GM18505 (cell line): ENCODE results near the gene TBC1D5.

Source experiments
- ATAC-seq: cut with Tn5 transposase; IDR thresholded peaks from one replicate; pipeline ENCODE4 v1.9.1; 2021; ENCODE audit not compliant: unreplicated experiment
- POLR2A ChIP-seq: IDR thresholded peaks from 4 replicates; pipeline ENCODE4 v1.6.1; 2011; ENCODE audit warnings: borderline replicate concordance; ENCODE audit not compliant: insufficient read depth, insufficient read length; ENCODE audit errors: extremely low read depth

TBC1D5 gene

DNA sequence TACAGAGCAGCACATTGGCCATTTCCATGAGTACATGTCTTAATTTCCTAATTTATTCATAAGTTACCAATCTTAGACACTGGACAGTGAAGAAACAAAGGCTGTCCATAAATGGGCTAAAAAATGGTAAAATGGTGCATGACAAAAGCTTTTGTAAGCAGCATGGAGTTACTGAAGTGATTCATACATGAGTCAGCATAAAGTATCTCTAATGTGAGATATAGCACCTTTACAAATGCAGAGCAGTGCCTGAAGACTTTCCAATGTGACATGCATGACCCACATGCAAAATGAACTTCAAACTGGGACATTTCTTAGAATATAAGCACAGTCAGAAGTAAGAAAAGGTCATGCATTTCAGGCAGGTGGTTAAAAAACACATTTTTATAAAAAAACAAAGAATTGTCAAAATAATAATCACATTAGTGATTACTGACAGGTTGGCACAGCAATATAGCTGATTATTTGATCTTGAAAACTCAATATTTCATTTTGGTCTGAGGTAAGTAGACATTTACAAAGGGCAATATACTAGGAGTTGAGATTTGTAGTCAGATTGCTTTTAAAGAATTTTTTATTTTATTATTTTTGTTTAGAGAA lies 558.4 kb downstream of the TBC1D5 start:
- TF ChIP-seq POLR2A: no peak
- no peak for ATAC-seq

DNA sequence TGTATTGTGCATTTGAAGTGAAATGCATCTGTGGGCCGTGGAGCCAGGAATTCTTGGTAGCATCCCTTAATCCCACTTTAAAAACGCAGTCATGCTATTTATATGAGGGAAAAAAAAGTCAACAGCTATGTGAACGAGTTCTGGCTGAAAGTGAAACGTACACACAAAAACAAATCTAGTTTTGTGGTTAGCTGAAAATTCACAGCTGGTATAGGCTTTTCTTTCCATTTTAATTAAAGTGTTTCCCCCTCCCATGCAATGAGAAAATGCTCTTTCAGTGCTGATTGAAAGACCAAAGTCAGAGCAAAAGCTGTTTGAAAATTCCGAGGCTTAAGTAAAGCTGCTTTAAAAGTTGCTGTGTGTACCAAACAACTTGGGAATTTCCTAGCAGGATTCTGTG lies 560.3 kb downstream of the TBC1D5 start:
- ATAC-seq: peak; percentile 59
- TF ChIP-seq POLR2A: no peak

DNA sequence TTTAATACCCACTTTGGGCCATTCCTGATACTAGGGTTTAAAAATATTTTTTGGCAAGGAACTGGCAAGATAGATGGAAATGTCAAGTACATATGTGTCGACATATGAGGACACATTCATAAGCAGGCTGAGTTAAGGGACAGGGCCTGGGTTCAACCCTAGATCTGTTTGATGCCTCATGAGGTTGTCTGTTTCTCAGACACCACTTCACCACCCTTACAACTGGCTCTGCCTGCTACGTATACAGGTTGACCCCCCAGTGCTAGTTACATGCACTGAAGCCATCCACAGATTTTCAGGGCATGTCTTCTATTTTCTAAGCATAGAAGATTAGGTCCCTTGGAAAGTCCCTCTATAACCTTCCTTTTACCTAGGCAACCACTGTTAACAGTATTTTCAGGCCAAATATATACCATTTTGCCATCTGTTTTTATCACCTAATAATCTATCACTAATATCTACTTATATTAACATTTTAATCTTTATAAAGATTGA lies 561.0 kb downstream of the TBC1D5 start:
- ATAC-seq: no peak
- TF ChIP-seq POLR2A: no peak

DNA sequence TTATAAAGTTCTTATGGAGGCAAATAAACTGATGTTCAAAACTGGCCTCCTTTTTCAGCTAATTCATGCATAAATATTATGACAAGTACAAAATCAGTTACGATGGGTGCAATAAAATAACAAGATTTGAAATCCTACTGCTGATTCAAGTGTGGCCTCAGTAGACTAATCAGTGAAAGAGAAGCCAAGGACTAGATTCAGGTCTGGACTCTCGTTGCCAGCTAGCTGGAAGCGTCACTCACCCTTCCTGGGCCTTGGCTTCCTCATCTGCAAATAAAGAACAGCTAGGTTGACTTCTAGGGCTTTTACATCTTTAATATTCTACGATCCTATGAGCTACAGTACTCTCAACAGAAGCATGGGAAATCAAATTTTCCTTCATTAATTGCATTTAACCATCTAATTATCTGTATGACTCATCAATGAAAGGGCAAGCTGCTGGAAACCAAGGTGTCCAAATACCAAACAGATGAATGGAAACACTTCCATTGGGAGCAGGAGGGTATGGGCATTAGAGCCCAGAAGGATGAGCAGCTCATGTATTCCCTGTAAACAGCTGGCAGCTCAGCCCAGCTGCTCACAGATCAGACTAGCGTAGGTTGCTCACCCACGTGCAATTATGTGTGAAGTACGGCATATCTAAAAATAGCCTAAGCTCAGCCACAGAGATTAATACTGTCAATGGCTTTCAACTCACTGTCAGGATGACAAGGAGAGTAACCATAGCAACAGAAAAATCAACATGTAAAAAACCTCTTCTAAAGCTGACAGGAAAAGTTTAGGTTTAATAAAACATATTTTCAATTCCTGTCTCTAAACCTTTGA lies 562.8 kb downstream of the TBC1D5 start:
- no peak for TF ChIP-seq POLR2A
- peak; percentile 46 for ATAC-seq

DNA sequence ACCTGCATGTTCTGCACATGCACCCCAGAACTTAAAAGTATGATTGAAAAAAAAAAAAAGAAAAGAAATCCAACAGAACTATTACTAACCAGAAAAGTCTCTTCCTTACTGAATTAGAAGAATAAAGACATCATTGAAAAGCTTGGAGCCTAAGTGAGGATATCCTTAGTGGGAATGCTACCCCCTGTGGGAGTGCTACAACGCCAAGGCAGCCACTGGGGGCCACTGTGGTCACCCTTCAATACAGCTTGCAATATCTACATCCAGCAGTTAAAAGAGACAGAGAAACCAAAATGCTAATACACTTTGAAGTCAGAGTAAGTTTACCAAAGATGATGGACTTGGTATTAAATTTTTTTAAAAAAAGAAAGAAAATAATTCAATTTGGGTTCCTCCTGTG lies 565.7 kb downstream of the TBC1D5 start:
- no peak for TF ChIP-seq POLR2A
- no peak for ATAC-seq

DNA sequence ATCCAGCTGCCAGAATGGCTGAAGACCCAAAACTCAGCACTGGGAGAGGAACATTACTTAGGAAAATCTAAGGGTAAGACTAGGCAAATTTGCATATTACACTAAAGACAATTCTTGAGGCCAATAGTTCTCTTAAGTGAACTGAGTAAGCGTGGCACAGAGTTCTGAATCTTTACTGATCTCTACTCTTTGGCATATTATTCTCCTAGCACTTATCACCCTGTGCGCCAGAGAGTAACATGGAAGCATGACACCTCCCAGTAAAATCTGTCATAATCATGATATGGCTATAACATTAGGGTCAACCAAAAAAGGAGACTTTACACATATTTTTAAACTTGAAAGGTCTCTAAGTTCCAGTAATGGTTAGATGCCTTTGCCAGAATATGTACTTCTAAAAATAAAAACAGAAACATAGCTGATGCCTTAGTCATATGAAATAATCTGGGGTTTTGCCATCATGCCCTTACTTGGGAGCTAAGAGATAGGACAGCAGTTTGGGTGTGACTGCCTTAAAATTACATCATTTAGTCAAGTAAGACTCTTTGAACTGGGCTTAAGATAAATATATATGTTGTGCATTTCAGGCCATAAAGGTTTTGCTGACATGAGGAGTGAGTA lies 567.1 kb downstream of the TBC1D5 start:
- ATAC-seq: no peak
- no peak for TF ChIP-seq POLR2A

DNA sequence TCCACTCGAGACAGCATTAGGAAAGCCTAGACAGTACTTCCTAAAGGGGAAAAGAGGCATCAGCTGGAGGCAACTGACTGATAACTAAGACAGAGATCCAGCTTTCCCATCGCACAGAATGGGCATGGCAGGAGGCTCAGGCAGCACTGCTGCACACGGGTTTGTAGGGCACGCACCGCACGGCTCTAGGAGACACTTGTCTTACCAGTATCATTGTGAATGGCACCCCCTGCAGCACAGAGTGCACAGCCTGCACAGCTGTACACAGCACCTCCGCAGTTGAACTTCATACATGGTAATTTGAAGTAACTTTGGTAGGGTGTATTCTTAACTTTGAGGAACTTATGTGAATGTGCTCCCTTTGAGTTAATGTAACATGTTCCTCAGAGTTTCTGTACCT lies 576.1 kb downstream of the TBC1D5 start:
- ATAC-seq: no peak
- no peak for TF ChIP-seq POLR2A

DNA sequence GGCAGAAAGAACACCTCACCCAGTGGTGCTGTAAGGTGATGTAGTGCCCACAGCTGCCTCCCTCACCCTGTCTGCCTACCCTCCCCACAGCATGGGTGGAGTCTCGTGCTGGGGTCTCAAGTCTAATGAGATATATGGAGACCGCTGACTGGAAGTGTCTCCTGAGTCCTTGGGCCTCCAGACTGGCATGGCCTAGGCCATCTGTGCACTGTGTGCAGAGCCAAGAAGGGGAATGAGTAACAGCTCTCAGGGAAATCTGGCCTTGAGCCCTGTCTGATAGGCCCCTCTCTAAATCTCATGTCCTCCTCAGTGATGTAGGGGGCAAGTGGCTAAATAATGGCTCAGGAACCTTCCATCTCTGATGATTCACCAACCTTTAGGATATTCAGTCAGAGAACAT lies 580.3 kb downstream of the TBC1D5 start:
- no peak for TF ChIP-seq POLR2A
- no peak for ATAC-seq

DNA sequence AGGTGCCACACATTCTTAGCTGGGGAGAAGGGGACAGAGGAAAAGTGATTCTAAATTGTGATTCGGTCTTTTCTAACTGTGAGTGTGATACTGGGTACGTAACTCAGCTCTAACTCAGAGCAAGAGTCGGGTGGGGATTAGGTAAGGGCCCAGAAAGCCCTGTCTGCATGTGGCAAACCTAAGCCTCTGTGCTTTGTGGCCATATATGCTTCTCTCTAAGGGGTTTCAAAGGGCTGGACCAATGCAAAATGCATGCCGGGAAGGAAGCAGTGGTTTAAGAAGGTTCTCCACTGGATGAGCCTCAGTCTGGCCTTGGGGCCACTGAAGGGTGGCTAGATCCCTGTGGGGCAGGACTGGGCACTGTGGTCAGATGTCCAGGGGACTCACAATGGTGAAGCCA lies 581.8 kb downstream of the TBC1D5 start:
- TF ChIP-seq POLR2A: no peak
- ATAC-seq: no peak

DNA sequence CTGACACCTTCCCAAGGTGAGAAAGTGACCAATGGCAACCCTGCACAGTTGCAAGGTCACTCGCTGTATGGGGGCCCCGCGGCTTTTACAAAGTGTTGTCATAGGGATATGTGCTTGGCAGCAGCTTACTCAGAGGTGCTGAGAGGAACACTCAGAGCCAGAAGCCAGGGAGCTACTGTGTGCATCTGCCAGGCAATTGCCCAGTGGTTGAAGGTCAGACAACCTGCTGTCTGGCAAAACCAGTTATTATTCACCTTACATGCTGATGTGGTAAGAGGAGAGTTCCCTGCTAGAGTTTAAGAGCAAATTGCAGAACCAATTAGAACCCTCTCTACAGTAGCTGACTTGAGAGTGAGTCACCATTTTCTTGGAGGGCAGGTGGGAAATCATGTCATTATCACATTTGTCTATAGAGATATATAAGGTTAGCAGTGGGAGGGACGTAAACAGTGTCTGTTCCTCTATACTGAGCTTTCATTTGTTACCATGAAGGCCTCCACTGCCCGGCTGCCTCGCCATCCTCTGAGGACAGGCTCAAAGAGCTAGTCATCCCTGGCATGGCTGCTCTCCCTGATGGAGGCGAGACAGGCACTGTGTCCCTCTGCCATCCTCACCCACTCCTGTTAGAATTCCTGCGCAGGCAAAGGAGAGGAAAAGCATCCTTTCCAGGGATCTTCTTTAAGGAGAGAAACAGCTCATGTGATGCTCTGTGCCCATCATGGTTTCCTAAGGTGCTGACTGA lies 583.3 kb downstream of the TBC1D5 start:
- TF ChIP-seq POLR2A: no peak
- ATAC-seq: no peak

DNA sequence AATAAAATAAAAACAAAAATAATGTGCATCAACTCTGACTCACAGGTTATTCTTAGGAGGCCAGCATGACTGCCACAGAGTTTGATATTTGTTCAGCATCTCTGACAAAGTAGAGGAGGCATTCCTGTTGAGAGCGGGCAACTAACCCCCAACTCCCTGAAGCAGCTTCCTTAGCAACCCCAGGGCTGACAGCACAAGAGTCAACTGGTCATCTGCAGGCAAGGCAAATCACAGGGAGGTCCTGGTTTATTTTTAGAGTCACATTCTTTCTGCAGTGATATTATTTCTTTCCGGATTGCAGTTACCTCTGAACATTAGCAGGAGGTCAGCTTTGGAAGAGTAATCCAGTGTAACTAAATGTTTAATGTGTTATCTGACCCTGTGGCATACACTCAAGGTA lies 584.7 kb downstream of the TBC1D5 start:
- ATAC-seq: no peak
- no peak for TF ChIP-seq POLR2A

DNA sequence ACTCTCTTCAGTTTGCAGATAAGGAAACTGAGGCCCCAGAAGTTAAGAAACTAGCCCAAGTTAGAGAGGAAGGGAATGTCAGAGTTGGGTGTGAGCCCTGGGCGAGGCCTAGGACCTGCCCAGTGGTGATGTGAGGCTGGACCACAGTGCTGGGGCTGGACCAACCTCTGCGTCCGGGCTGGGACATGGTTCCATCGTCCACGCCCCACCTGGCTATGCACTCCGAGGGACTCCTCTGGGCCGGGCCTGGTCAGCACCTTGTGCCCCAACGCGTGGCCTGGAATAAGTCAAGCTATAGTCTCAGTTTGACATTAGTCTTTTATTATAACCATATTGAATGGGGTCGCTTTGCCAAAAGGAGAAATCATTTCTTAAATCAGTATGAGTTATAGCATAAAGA lies 585.6 kb downstream of the TBC1D5 start:
- no peak for TF ChIP-seq POLR2A
- ATAC-seq: no peak

DNA sequence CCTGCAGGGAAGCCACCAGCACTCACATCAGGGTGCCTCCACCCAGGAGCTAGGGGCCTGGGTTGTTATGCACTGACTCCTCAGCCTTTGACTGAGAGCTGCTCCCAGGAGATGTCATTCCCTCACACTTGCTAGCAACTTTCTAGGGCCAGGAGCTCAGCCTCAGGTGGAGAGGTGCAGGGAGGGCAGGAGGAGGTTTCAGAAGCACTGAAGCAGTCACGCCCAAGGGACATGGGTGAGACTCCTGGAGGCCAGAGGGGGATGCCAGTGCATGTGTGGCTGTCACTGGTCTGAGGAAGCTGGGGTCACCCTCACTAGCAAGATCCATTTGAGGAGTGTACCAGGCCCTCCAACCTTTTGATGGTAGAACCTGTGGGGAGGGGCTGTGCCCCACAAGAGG lies 586.5 kb downstream of the TBC1D5 start:
- no peak for ATAC-seq
- TF ChIP-seq POLR2A: no peak
